Measurements from ENCODE around the gene R3HCC1L. TPM values are rescaled to one million over a fixed set of nuclear protein-coding genes. Genes with fewer than 3 reads are reported as not detected.
A peak's percentile ranks its signal among the peaks of the same experiment; 100 is the strongest.

Gene R3HCC1L
- total RNA-seq, 4 donors from 2014 or later: 8.5 to 11.5 (median 11.0) TPM

DNA sequence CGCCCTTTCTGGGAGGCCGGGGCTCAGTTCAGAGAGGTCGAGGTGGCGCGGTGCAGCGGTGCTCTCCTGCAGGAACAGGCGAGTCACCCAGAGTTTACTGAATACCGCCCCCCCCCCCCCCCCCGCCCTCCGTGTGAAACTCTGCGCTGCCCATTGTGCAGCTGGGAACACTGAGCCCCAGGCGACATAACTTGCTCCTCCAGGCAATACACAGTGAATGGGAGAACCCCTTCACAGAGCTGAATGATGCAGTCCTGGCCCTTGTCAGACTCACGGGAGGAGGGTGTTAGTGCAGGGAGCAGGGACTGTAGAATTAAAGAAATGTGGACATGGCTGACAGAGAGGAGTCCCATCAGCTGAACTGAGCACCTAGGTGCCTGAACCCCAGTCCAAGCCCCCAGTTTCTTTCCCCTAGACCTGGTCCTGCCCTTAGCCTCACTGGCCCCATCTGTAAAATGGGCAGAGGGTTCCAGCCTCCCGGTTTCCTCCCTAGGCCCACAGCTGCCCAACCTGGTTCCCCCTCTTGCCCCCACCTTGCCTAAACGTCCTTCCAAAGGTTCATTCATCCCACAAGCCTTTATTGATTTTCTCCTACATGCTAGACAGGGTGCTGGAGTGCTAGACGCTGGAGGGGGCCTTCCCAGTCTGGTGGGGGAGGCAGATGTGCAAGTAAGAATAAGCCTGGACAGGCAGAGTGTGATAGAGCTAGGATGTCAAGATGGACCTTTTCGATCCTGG, 134.4 kb downstream of the R3HCC1L start:
- ATAC-seq (ENCODE audit: low FRiP score) (no peak), DNase-seq (ENCODE audit: low spot score) (no peak)
- TF ChIP-seq, protein P1, sequence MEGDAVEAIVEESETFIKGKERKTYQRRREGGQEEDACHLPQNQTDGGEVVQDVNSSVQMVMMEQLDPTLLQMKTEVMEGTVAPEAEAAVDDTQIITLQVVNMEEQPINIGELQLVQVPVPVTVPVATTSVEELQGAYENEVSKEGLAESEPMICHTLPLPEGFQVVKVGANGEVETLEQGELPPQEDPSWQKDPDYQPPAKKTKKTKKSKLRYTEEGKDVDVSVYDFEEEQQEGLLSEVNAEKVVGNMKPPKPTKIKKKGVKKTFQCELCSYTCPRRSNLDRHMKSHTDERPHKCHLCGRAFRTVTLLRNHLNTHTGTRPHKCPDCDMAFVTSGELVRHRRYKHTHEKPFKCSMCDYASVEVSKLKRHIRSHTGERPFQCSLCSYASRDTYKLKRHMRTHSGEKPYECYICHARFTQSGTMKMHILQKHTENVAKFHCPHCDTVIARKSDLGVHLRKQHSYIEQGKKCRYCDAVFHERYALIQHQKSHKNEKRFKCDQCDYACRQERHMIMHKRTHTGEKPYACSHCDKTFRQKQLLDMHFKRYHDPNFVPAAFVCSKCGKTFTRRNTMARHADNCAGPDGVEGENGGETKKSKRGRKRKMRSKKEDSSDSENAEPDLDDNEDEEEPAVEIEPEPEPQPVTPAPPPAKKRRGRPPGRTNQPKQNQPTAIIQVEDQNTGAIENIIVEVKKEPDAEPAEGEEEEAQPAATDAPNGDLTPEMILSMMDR (IDR thresholded peaks at IDR 0.05): no peak

DNA sequence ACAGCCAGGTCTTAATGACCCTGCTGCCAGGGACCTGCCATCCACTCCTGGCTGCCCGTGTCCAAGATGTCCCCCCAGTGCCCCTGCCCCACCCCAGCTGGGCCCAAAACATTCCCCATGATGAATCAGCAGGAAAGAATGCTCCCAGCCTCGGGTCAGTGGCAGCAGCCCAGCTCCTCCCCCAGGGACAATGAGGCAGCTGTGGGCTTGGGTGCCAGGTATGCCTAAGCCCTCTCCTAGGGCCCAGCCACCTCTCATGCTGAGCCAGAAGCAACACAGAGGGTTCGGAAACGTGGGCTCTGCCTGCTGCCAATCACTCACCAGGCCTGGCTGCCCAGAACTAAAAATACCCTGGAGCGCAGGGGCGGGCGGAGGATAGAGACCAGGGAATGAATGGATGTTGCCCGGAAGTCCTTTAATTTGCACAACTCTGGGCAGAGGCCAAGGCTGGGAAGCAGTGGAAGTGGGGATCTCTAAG, 135.0 kb downstream of the R3HCC1L start:
- peak; percentile 81 for ATAC-seq (ENCODE audit: low FRiP score)
- DNase-seq (ENCODE audit: low spot score): peak; percentile 40
- TF ChIP-seq, protein P1 (IDR thresholded peaks at IDR 0.05): no peak

DNA sequence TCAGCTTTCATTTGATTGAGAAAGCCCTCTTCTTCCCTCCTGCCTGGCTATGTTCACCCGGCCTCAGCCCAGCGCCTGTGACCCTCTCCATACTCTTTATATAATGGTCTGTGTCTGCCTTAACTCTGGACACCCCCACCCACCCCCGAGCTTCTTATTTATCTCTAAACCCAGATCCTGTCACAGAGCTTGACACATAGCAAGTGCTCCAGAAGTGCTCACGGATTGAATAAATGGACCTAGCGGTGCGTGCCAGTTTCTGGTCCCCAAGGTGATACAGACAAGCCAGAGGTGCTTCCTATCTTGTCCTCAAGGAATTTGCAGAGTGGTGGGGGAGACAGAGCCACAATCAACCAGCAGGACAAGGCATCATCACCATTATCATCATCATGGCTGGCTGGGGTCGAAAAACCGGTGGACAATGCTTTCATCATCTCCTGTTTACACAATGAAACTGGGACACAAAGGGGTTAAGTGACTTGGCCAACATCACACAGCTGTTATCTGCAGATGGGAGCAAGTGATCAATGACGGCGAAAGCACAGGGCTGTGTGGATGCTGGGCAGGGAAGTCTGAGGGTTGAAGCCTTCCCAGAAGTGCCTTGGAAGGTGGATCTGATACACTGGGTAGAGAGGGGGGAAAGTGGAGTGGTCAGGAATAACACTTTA, 135.8 kb downstream of the R3HCC1L start:
- DNase-seq (ENCODE audit: low spot score) (no peak), ATAC-seq (ENCODE audit: low FRiP score) (no peak)
- TF ChIP-seq, protein P1 (IDR thresholded peaks at IDR 0.05): no peak

DNA sequence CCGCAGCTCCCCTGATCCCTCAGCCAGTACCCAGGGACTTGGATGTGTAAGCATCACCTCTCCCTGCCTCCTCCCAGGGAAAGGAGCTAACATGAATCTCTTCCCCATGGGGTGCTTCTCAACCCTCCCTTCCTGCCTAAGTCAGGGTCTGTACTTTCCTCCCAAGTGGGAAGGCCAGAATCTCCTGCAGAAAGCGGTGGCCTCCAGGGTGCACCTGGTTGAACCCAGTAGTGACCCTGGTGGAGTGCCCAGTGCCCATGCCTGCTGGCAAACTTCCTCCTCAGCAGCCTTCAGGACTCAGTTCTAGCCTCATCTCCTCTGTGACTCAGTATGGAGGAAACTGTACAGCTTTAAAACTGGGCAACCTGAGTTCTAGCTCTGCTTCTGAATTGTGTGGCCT, 136.3 kb downstream of the R3HCC1L start:
- DNase-seq (ENCODE audit: low spot score): no peak

DNA sequence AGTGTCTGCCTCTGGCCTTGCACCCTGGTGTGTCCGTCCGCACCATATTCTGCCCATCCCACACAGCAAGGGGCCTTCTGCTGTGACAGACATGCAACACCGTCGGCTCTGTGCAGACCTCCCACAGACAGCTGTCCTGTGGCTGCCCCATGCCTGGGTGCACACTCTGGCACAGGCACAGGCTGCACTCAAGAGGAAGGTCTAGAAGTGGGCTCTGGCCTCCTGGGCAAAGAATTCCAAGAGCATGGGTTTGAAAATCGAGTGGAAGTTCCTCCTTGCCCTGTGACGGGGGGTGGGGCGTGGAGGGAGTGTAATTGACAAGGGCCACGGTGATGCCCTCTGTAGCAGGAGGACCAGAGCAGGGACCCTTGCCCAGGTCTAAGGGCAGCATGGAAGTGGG, 137.8 kb downstream of the R3HCC1L start:
- no peak for DNase-seq (ENCODE audit: low spot score)

More for the DNA sequence above, 136.3 kb downstream of the R3HCC1L start:
- TF ChIP-seq, protein P1 (IDR thresholded peaks at IDR 0.05): no peak
- no peak for ATAC-seq (ENCODE audit: low FRiP score)

DNA sequence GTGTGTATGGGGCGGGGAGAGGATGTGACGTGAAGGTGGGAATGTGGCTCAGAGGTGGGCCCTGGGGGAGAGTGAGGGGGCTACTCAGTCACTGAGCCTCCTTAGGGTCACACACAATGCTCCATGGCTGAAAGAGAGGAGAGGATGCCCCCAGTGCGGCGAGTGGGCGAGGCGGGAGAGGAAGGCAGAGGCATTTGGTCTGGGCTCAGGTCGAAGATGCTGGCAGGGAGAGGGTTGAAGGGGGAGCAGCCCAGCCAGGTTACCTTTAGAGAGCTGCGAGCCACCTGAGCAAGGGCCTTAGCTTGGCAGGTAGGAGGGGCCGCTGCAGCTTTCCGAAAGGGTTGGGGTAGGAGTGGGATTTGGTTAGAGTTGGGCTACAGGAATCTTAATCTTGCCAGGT, 138.2 kb downstream of the R3HCC1L start:
- TF ChIP-seq, protein P1 (IDR thresholded peaks at IDR 0.05): no peak
- no peak for DNase-seq (ENCODE audit: low spot score)
- no peak for ATAC-seq (ENCODE audit: low FRiP score)

More for the DNA sequence above, 137.8 kb downstream of the R3HCC1L start:
- TF ChIP-seq, protein P1 (IDR thresholded peaks at IDR 0.05): no peak
- ATAC-seq (ENCODE audit: low FRiP score): no peak

Measured in omental fat pad (tissue), 4 donors.